ENCODE data around the gene SYCP2L.

GRCh38 chr6:10837995-10838793 is 48.7 kb upstream of the SYCP2L start, which contains the start of gene MAK:
- TF ChIP-seq, protein P1, sequence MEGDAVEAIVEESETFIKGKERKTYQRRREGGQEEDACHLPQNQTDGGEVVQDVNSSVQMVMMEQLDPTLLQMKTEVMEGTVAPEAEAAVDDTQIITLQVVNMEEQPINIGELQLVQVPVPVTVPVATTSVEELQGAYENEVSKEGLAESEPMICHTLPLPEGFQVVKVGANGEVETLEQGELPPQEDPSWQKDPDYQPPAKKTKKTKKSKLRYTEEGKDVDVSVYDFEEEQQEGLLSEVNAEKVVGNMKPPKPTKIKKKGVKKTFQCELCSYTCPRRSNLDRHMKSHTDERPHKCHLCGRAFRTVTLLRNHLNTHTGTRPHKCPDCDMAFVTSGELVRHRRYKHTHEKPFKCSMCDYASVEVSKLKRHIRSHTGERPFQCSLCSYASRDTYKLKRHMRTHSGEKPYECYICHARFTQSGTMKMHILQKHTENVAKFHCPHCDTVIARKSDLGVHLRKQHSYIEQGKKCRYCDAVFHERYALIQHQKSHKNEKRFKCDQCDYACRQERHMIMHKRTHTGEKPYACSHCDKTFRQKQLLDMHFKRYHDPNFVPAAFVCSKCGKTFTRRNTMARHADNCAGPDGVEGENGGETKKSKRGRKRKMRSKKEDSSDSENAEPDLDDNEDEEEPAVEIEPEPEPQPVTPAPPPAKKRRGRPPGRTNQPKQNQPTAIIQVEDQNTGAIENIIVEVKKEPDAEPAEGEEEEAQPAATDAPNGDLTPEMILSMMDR (optimal IDR thresholded peaks at IDR 0.05 in 1 of 3, IDR thresholded peaks at IDR 0.05 in 1 of 3, conservative IDR thresholded peaks at IDR 0.05 in 1 of 3; ENCODE audit: extremely low read depth in 1 of 3, insufficient read depth in 2 of 3, low read length in 3 of 3) = no peak
- TF ChIP-seq EZH2 (IDR thresholded peaks at IDR 0.05; ENCODE audit: low read length) = no peak

Measured in keratinocyte (primary cell).